A549 treated with ZK216348 at 1 μM for 4 hours (cell line): ENCODE measurements around the gene RPGRIP1L. TPM values are rescaled to one million over a fixed set of nuclear protein-coding genes. Genes with fewer than 3 reads are reported as not detected.

Experiments used
- total RNA-seq: library from RNA; stranded (reverse); fragments of 200-300 nt; extraction: Qiagen RNA extraction; gene quantifications from 5 replicates; pipeline ENCODE4 v1.2.3, GENCODE V29; 2022; ENCODE audit warnings: low read depth

The RPGRIP1L gene
- 8.5 to 11.4 TPM (median 10.0 TPM) in 5 replicates for total RNA-seq

DNA sequence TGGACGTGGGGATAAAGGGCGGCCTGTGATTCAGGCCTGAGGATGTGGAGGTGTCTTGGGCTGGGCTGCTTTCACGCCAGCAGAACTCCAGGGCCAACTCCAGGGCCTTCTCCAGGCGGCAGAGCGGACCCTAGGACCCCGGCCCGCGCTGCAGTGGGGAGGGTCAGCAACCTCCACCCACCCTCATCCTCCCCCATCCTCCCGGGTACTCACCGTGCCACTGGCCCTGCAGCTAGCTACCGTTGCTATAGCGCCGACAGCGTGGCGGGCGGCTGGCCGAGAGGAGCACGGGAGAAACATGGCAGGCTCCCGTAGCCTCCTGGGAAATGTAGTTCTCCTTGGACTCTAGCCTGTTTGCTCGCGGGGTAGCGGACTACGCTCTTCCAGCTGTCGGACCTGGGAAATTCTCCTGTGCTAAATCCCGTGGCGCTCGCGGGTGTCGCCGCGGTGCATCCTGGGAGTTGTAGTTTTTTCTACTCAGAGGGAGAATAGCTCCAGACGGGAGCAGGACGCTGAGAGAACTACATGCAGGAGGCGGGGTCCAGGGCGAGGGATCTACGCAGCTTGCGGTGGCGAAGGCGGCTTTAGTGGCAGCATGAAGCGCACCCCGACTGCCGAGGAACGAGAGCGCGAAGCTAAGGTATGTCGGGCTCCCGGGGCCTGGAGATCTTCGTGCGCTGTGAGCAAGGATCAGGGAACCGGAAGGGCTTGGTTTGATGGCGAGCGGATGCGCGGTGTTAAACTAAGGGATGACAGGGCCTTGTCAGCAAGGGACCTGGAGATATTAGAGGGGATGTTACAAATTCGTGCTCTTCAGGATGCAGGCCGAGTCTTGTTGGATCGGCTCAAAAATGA lies at the start of gene RPGRIP1L, which contains the start of gene FTO:
Gene RPGRIP1L, minus strand, starts transcription at position 270 of the 855 bp plus-strand sequence. CDS start 3,136 bp downstream, outside the sequence.
Gene FTO, plus strand, starts transcription at position 567 of the 855 bp plus-strand sequence.

Other genes with a start within 250 kb of the RPGRIP1L start
- 17.5 to 34.8 TPM (median 25.0 TPM) in 5 replicates for gene AKTIP, start 200.7 kb downstream of the RPGRIP1L start, total RNA-seq
- 23.7 to 35.8 TPM (median 31.0 TPM) in 5 replicates for gene FTO, start 297 bp upstream of the RPGRIP1L start, total RNA-seq